H9 (cell line): ENCODE measurements around the gene RASA3. TPM values are rescaled to one million over a fixed set of nuclear protein-coding genes. Genes with fewer than 3 reads are reported as not detected.

ENCODE experiments used
- DNase-seq: peaks from one replicate; pipeline ENCODE4 v3.0.0-alpha.2; 2017
- H2AFZ ChIP-seq: one replicate; pipeline ENCODE4 v1.6.1; 2013; ENCODE audit warnings: mild to moderate bottlenecking, low read length, control low read depth, moderate library complexity
- H2AK5ac ChIP-seq: 2 replicates; pipeline ENCODE4 v1.6.1; 2013; ENCODE audit warnings: low read length, control low read depth, mixed read lengths; ENCODE audit not compliant: insufficient read length
- H2BK120ac ChIP-seq: one replicate; pipeline ENCODE4 v1.6.1; 2013; ENCODE audit warnings: low read depth, mild to moderate bottlenecking, low read length, control low read depth, inconsistent platforms; ENCODE audit not compliant: poor library complexity, severe bottlenecking
- H2BK12ac ChIP-seq: 2 replicates; pipeline ENCODE4 v1.6.1; 2013; ENCODE audit warnings: low read length, control low read depth, mixed read lengths, low read depth; ENCODE audit not compliant: insufficient read length
- H2BK15ac ChIP-seq: 2 replicates; pipeline ENCODE4 v1.6.1; 2013; ENCODE audit warnings: low read depth, low read length, control low read depth
- H2BK20ac ChIP-seq: one replicate; pipeline ENCODE4 v1.6.1; 2013; ENCODE audit warnings: low read depth, mild to moderate bottlenecking, low read length, control low read depth, inconsistent platforms; ENCODE audit not compliant: poor library complexity, severe bottlenecking
- H2BK5ac ChIP-seq: 2 replicates; pipeline ENCODE4 v1.6.1; 2013; ENCODE audit warnings: low read length, control low read depth, mixed read lengths; ENCODE audit not compliant: insufficient read length
- H3K14ac ChIP-seq: 2 replicates; pipeline ENCODE4 v1.6.1; 2013; ENCODE audit warnings: low read length, control low read depth; ENCODE audit not compliant: insufficient read depth
- H3K18ac ChIP-seq: 2 replicates; pipeline ENCODE4 v1.6.1; 2013; ENCODE audit warnings: low read depth, mild to moderate bottlenecking, mixed read lengths, low read length, control low read depth; ENCODE audit not compliant: insufficient read length
- H3K23ac ChIP-seq: 2 replicates; pipeline ENCODE4 v1.6.1; 2013; ENCODE audit warnings: low read length, control low read depth, mixed read lengths, low read depth; ENCODE audit not compliant: insufficient read length
- H3K23me2 ChIP-seq: 2 replicates; pipeline ENCODE4 v1.6.1; 2013; ENCODE audit warnings: low read depth, mild to moderate bottlenecking, mixed read lengths, low read length, control low read depth; ENCODE audit not compliant: insufficient read length, poor library complexity, severe bottlenecking
- H3K27ac ChIP-seq: 2 replicates; pipeline ENCODE4 v1.5.1; 2013; ENCODE audit warnings: low read length, control low read depth, mixed read lengths, low read depth; ENCODE audit not compliant: insufficient read length
- H3K27me3 ChIP-seq: 2 replicates; pipeline ENCODE4 v1.6.1; 2013; ENCODE audit warnings: low read length, control low read depth, inconsistent platforms; ENCODE audit not compliant: insufficient read depth
- H3K4ac ChIP-seq: 2 replicates; pipeline ENCODE4 v1.6.1; 2013; ENCODE audit warnings: low read depth, mild to moderate bottlenecking, control low read depth, inconsistent platforms, low read length, moderate library complexity
- H3K4me1 ChIP-seq: 2 replicates; pipeline ENCODE4 v1.6.1; 2013; ENCODE audit warnings: low read length, control low read depth, inconsistent platforms; ENCODE audit not compliant: insufficient read depth
- H3K4me2 ChIP-seq: 2 replicates; pipeline ENCODE4 v1.6.1; 2013; ENCODE audit warnings: low read length, control low read depth, mixed read lengths; ENCODE audit not compliant: insufficient read length, insufficient read depth
- H3K56ac ChIP-seq: 2 replicates; pipeline ENCODE4 v1.6.1; 2013; ENCODE audit warnings: low read depth, mild to moderate bottlenecking, mixed read lengths, low read length, control low read depth; ENCODE audit not compliant: insufficient read length
- H3K79me1 ChIP-seq: 2 replicates; pipeline ENCODE4 v1.6.1; 2013; ENCODE audit warnings: low read depth, mild to moderate bottlenecking, moderate library complexity, low read length, control low read depth, inconsistent platforms; ENCODE audit not compliant: insufficient read depth, poor library complexity, severe bottlenecking
- H3K79me2 ChIP-seq: 2 replicates; pipeline ENCODE4 v1.6.1; 2013; ENCODE audit warnings: low read length, control low read depth, inconsistent platforms; ENCODE audit not compliant: insufficient read depth
- H3K9ac ChIP-seq: 2 replicates; pipeline ENCODE4 v1.6.1; 2013; ENCODE audit warnings: low read length, control low read depth, mixed read lengths; ENCODE audit not compliant: insufficient read length; ENCODE audit errors: extremely low read depth
- H3K9me3 ChIP-seq: one replicate; pipeline ENCODE4 v1.6.1; 2013; ENCODE audit warnings: low read depth, low read length, inconsistent platforms; ENCODE audit not compliant: control insufficient read depth
- H3T11ph ChIP-seq: one replicate; pipeline ENCODE4 v1.6.1; 2013; ENCODE audit warnings: mild to moderate bottlenecking, low read length, control low read depth, inconsistent platforms
- H4K20me1 ChIP-seq: one replicate; pipeline ENCODE4 v1.6.1; 2013; ENCODE audit not compliant: control insufficient read depth, insufficient read length, insufficient read depth
- H4K5ac ChIP-seq: 2 replicates; pipeline ENCODE4 v1.6.1; 2013; ENCODE audit warnings: low read depth, mild to moderate bottlenecking, mixed read lengths, low read length, control low read depth; ENCODE audit not compliant: insufficient read length
- H4K8ac ChIP-seq: replicated peaks from 2 replicates; pipeline ENCODE4 v1.6.1; 2013; ENCODE audit warnings: low read length, control low read depth, mixed read lengths, low read depth; ENCODE audit not compliant: insufficient read length
- H4K91ac ChIP-seq: 2 replicates; pipeline ENCODE4 v1.6.1; 2013; ENCODE audit warnings: low read depth, mild to moderate bottlenecking, moderate library complexity, mixed read lengths, low read length, control low read depth; ENCODE audit not compliant: insufficient read length
- H3K27ac Mint-ChIP-seq, 3 experiments: 2 replicates in 2 of 3; 3 replicates in 1 of 3; pipeline ENCODE4 v1.8.0; 2020 to 2021; ENCODE audit warnings: mixed read lengths in 3 of 3, mild to moderate bottlenecking in 1 of 3, moderate library complexity in 1 of 3
- H3K27me3 Mint-ChIP-seq: 2 replicates; pipeline ENCODE4 v1.8.0; 2021; ENCODE audit warnings: low read depth, mild to moderate bottlenecking, moderate library complexity, mixed read lengths
- H3K36me3 Mint-ChIP-seq, 3 experiments: 2 replicates in 2 of 3; 3 replicates in 1 of 3; pipeline ENCODE4 v1.8.0; 2020 to 2021; ENCODE audit warnings: low read depth in 3 of 3, mixed read lengths in 3 of 3; ENCODE audit not compliant: insufficient read depth in 1 of 3
- H3K4me1 Mint-ChIP-seq, 2 experiments: 2 replicates each; pipeline ENCODE4 v1.8.0; 2020; ENCODE audit warnings: mixed read lengths in 2 of 2
- H3K4me3 Mint-ChIP-seq, 2 experiments: 2 replicates in 1 of 2; 3 replicates in 1 of 2; pipeline ENCODE4 v1.8.0; 2020 to 2021; ENCODE audit warnings: mild to moderate bottlenecking in 2 of 2, mixed read lengths in 2 of 2, moderate library complexity in 1 of 2
- H3K9me3 Mint-ChIP-seq, 2 experiments: 2 replicates in 1 of 2; 3 replicates in 1 of 2; pipeline ENCODE4 v1.8.0; 2020; ENCODE audit warnings: mild to moderate bottlenecking in 2 of 2, mixed read lengths in 2 of 2, moderate library complexity in 1 of 2
- CTCF ChIP-seq: fragments of 200-600 bp; sonication (generic); conservative IDR thresholded peaks from 3 replicates; pipeline ENCODE4 v1.8.0; 2021; ENCODE audit warnings: antibody characterized with exemption, mild to moderate bottlenecking
- WGBS: extraction: QIAGEN DNeasy Blood & Tissue Kit; methylation state at CpG from one replicate; pipeline ENCODE4 v1.1.7; 2013; ENCODE audit warnings: missing lambda C conversion rate, low lambda C conversion rate, mixed read lengths; ENCODE audit not compliant: insufficient read length; ENCODE audit errors: extremely low coverage; 5-methylcytosine and 5-hydroxymethylcytosine counted together
- total RNA-seq: library from RNA; stranded (reverse); gene quantifications from 2 replicates; pipeline ENCODE4 v1.2.1, GENCODE V29; 2021

The RASA3 gene
- total RNA-seq, 1 experiment from 2014 or later: 12.3 TPM

- Histone ChIP-seq H3K4me2 (no peak overlapping the region), H3K27ac (no peak overlapping the region)
Observed at GRCh38 chr13:113938716-113939115, 193.7 kb downstream of the RASA3 start.

More at GRCh38 chr13:113938716-113939115, 193.7 kb downstream of the RASA3 start:
- no CpG with 5 or more reads among the region's 11 CpGs for WGBS
- H3K4me3 Mint-ChIP-seq: no peak overlapping the region
- Histone ChIP-seq H3K4me1 (no peaks in the 10 kb centered on the region), H3K23ac (no peak overlapping the region), H3K56ac (no peak overlapping the region), H2AFZ (no peak overlapping the region), H3K14ac (no peak overlapping the region), H3K9ac (no peak overlapping the region), H2BK15ac (no peak overlapping the region), H3T11ph (no peak overlapping the region), H3K18ac (no peak overlapping the region), H4K20me1 (no peaks in the 10 kb centered on the region), H2BK5ac (no peak overlapping the region), H3K9me3 (no peaks in the 10 kb centered on the region), H3K79me1 (no peaks in the 10 kb centered on the region), H2BK120ac (no peak overlapping the region), H4K8ac (no peak overlapping the region), H3K79me2 (no peaks in the 10 kb centered on the region), H3K23me2 (no peaks in the 10 kb centered on the region), H2AK5ac (no peak overlapping the region), H4K5ac (no peak overlapping the region), H2BK20ac (no peak overlapping the region), H3K4ac (no peak overlapping the region), H2BK12ac (no peak overlapping the region), H3K27me3 (no peaks in the 10 kb centered on the region), H4K91ac (no peak overlapping the region)
- H3K9me3 Mint-ChIP-seq: no peaks in the 10 kb centered on the region
- peaks cover 11 to 13% of the 10 kb centered on the region in 2 experiments for H3K4me1 Mint-ChIP-seq
- H3K36me3 Mint-ChIP-seq: no peaks in the 10 kb centered on the region
- H3K27ac Mint-ChIP-seq: peak overlapping the region in 2 of 3 experiments; percentile 5 to 22; a peak in 3 of 7 replicates
- DNase-seq: no peak
- no peak for TF ChIP-seq CTCF
- H3K27me3 Mint-ChIP-seq: no peaks in the 10 kb centered on the region; the same call in none of the 2 replicates
